Natural killer cell (primary cell): Measurements from ENCODE around the gene CAPZA1. TPM values are rescaled to one million over a fixed set of nuclear protein-coding genes. Genes with fewer than 3 reads are reported as not detected.

ENCODE experiments used
- ATAC-seq, 3 donors: fragments of 150-1000 bp in 2 of 3; fragments of 200-7000 bp in 1 of 3; cut with Tn5 transposase; 1 replicate in 1 of 3; 2 replicates in 2 of 3; pipeline ENCODE4 v1.10.0; 2021; ENCODE audit warnings: mild to moderate bottlenecking in 2 of 3, moderate library complexity in 2 of 3
- DNase-seq, 2 donors: peaks; one replicate each; pipeline versions ENCODE4 v3.0.0 to v3.0.0-alpha.2; 2013 to 2021; ENCODE audit warnings: mixed read lengths in 1 of 2
- H3K27ac ChIP-seq: one replicate; pipeline ENCODE4 v1.5.1; 2013; ENCODE audit warnings: mild to moderate bottlenecking, low read length
- H3K27me3 ChIP-seq: one replicate; pipeline ENCODE4 v1.6.1; 2013; ENCODE audit warnings: low read length; ENCODE audit not compliant: control insufficient read depth, insufficient read depth
- H3K36me3 ChIP-seq: one replicate; pipeline ENCODE4 v1.6.1; 2013; ENCODE audit warnings: low read length; ENCODE audit not compliant: control insufficient read depth, insufficient read depth
- H3K4me1 ChIP-seq: one replicate; pipeline ENCODE4 v1.6.1; 2013; ENCODE audit warnings: low read length; ENCODE audit not compliant: control insufficient read depth, insufficient read depth
- H3K4me3 ChIP-seq: one replicate; pipeline ENCODE4 v1.5.1; 2013; ENCODE audit warnings: low read length
- H3K9me3 ChIP-seq: one replicate; pipeline ENCODE4 v1.6.1; 2013; ENCODE audit warnings: low read length; ENCODE audit not compliant: control insufficient read depth, insufficient read depth
- H3K27ac Mint-ChIP-seq, 2 donors: one replicate each; pipeline ENCODE4 v1.8.0; 2022; ENCODE audit warnings: mild to moderate bottlenecking in 2 of 2, mixed read lengths in 2 of 2, moderate library complexity in 1 of 2
- H3K27me3 Mint-ChIP-seq, 2 donors: one replicate each; pipeline ENCODE4 v1.8.0; 2022; ENCODE audit warnings: low read depth in 2 of 2, mixed read lengths in 2 of 2
- H3K36me3 Mint-ChIP-seq: one replicate; pipeline ENCODE4 v1.8.0; 2022; ENCODE audit warnings: mixed read lengths
- H3K4me1 Mint-ChIP-seq, 2 donors: one replicate each; pipeline ENCODE4 v1.8.0; 2022; ENCODE audit warnings: mixed read lengths in 2 of 2
- H3K4me3 Mint-ChIP-seq: one replicate; pipeline ENCODE4 v1.8.0; 2022; ENCODE audit warnings: mild to moderate bottlenecking, moderate library complexity, mixed read lengths
- H3K9me3 Mint-ChIP-seq, 2 donors: one replicate each; pipeline ENCODE4 v1.8.0; 2022; ENCODE audit warnings: mixed read lengths in 2 of 2
- CTCF ChIP-seq: fragments of 200-600 bp; IDR thresholded peaks from one replicate; pipeline ENCODE4 v1.8.0; 2022; ENCODE audit warnings: antibody characterized with exemption
- whole genome bisulfite sequencing: methylation state at CpG from one replicate; pipeline ENCODE4 v1.1.7; 2013; ENCODE audit warnings: missing lambda C conversion rate; ENCODE audit not compliant: insufficient coverage; 5-methylcytosine and 5-hydroxymethylcytosine counted together
- intact Hi-C: fragments of 100-400 bp; cut with micrococcal nuclease; formaldehyde crosslinking; loops from one replicate; pipeline ENCODE4 v1.14.2; 2022
- total RNA-seq, 4 donors: library from RNA; stranded (reverse); fragments of 120-200 nt in 1 of 4; gene quantifications; one replicate each; pipeline versions ENCODE4 v1.2.3 to v1.2.4, GENCODE V29; 2013 to 2022

The CAPZA1 gene
- total RNA-seq, 3 donors from 2014 or later (not counting 1 experiment from before 2014, with no cell fraction given), result 231 to 244 (median 233) TPM

DNA sequence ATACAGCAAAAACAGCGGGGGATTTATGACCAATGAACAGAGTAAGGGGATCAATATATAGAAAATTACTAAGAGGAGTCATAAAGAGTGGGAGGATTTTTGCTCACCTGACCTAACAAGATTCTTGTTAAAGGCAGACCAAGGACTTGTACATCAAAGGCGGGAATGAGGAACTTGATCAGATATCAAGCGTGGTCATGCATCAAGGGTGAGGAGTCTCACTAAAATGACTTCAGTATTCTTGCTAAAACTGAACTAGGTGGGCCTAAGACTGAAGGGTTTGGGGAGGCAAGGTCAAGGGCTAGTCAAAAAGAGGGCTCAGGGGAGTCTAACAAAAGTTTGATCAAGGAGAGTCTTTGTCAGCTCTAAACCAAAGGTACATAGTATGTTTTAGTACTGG, 56.9 kb downstream of the CAPZA1 start:
- Histone ChIP-seq H3K36me3 (peaks cover 4% of the 10 kb centered on the region), H3K4me3 (no peak overlapping the region), H3K4me1 (peaks cover 18% of the 10 kb centered on the region), H3K27ac (no peak overlapping the region), H3K9me3 (no peaks in the 10 kb centered on the region), H3K27me3 (no peaks in the 10 kb centered on the region)
- Mint-ChIP-seq H3K4me3 (peak overlapping the region; percentile 82), H3K9me3 (no peaks in the 10 kb centered on the region), H3K36me3 (peaks cover 2% of the 10 kb centered on the region), H3K27me3 (no peaks in the 10 kb centered on the region), H3K27ac (peak overlapping the region; percentile 75 to 98), H3K4me1 (peaks cover 54 to 63% of the 10 kb centered on the region in 2 donors)
- no peak for DNase-seq
- no peak for ATAC-seq
- no peak for TF ChIP-seq CTCF
- 77% methylated on average over 3 of the region's 3 CpGs for WGBS
- intact Hi-C loops, result no loop called here

- intact Hi-C loops, result no loop called here
- WGBS, result 98% methylated on average over 4 of the region's 4 CpGs
- no peaks in the 10 kb centered on the region for H3K36me3 Mint-ChIP-seq
- H3K27me3 Mint-ChIP-seq, result no peaks in the 10 kb centered on the region
- no peaks in the 10 kb centered on the region for H3K36me3 ChIP-seq
- H3K27ac Mint-ChIP-seq, result peak overlapping the region; percentile 39 to 98
- no peak for DNase-seq
- peaks cover 18% of the 10 kb centered on the region for H3K4me1 ChIP-seq
- H3K4me3 ChIP-seq, result no peak overlapping the region
- no peak overlapping the region for H3K4me3 Mint-ChIP-seq
- no peak for ATAC-seq
- TF ChIP-seq CTCF, result no peak
- peaks cover 54 to 63% of the 10 kb centered on the region in 2 donors for H3K4me1 Mint-ChIP-seq
- H3K9me3 Mint-ChIP-seq, result no peaks in the 10 kb centered on the region
- H3K9me3 ChIP-seq, result no peaks in the 10 kb centered on the region
- H3K27ac ChIP-seq, result no peak overlapping the region
- H3K27me3 ChIP-seq, result no peaks in the 10 kb centered on the region
Measured at GRCh38 chr1:112677501-112677900, 57.9 kb downstream of the CAPZA1 start.

- ATAC-seq (no peak), DNase-seq (no peak)
- no peaks in the 10 kb centered on the region for H3K36me3 ChIP-seq
- no peak overlapping the region for H3K4me3 Mint-ChIP-seq
- peak overlapping the region; percentile 39 to 66 for H3K27ac Mint-ChIP-seq
- no peak for TF ChIP-seq CTCF
- intact Hi-C loops, result no loop called here
- no peaks in the 10 kb centered on the region for H3K36me3 Mint-ChIP-seq
- no peaks in the 10 kb centered on the region for H3K9me3 ChIP-seq
- no peaks in the 10 kb centered on the region for H3K9me3 Mint-ChIP-seq
- peaks cover 16% of the 10 kb centered on the region for H3K4me1 ChIP-seq
- no peaks in the 10 kb centered on the region for H3K27me3 Mint-ChIP-seq
- no peaks in the 10 kb centered on the region for H3K27me3 ChIP-seq
- H3K4me1 Mint-ChIP-seq, result peaks cover 52 to 56% of the 10 kb centered on the region in 2 donors
- H3K27ac ChIP-seq, result no peak overlapping the region
- 79% methylated on average over 3 of the region's 3 CpGs for WGBS
- no peak overlapping the region for H3K4me3 ChIP-seq
Measured at GRCh38 chr1:112678605-112679004, 59.0 kb downstream of the CAPZA1 start.

GRCh38 chr1:112685913-112686312, 66.3 kb downstream of the CAPZA1 start:
- DNase-seq (no peak), ATAC-seq (no peak)
- Histone ChIP-seq H3K27me3 (no peaks in the 10 kb centered on the region), H3K4me3 (no peak overlapping the region), H3K27ac (no peak overlapping the region), H3K36me3 (peaks cover 18% of the 10 kb centered on the region), H3K4me1 (no peaks in the 10 kb centered on the region), H3K9me3 (no peaks in the 10 kb centered on the region)
- intact Hi-C loops, result no loop called here
- H3K9me3 Mint-ChIP-seq, result no peaks in the 10 kb centered on the region
- WGBS, result 95% methylated on average over 5 of the region's 5 CpGs
- H3K27ac Mint-ChIP-seq, result no peak overlapping the region
- peaks cover 17 to 26% of the 10 kb centered on the region in 2 donors for H3K4me1 Mint-ChIP-seq
- no peak for TF ChIP-seq CTCF
- no peaks in the 10 kb centered on the region for H3K27me3 Mint-ChIP-seq
- no peak overlapping the region for H3K4me3 Mint-ChIP-seq
- H3K36me3 Mint-ChIP-seq, result no peaks in the 10 kb centered on the region
